ENCODE results near the gene CACNB1. TPM values are rescaled to one million over a fixed set of nuclear protein-coding genes. Genes with fewer than 3 reads are reported as not detected.

Gene CACNB1
- polyA plus RNA-seq, 1 experiment, result 3.2 TPM

DNA sequence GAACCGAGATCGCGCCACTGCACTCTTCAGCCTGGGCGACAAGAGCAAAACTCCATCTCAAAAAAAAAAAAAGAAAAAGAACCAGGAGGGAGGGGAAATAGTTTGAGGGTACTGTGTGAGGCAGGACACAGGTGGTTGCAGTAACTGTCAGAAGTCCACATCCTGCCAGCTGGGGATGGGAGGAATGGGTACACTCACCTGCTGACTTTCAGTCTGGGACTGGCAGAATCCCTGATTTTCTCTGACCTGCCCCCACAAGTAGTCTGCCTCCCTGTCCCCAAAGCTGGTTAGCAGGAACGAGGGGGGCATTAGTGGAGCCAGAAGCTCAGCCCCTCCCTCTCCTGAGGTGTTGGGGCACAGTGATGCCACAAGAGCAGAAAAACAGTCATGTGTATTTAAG, 24.4 kb downstream of the CACNB1 start:
- TF ChIP-seq, protein P1, sequence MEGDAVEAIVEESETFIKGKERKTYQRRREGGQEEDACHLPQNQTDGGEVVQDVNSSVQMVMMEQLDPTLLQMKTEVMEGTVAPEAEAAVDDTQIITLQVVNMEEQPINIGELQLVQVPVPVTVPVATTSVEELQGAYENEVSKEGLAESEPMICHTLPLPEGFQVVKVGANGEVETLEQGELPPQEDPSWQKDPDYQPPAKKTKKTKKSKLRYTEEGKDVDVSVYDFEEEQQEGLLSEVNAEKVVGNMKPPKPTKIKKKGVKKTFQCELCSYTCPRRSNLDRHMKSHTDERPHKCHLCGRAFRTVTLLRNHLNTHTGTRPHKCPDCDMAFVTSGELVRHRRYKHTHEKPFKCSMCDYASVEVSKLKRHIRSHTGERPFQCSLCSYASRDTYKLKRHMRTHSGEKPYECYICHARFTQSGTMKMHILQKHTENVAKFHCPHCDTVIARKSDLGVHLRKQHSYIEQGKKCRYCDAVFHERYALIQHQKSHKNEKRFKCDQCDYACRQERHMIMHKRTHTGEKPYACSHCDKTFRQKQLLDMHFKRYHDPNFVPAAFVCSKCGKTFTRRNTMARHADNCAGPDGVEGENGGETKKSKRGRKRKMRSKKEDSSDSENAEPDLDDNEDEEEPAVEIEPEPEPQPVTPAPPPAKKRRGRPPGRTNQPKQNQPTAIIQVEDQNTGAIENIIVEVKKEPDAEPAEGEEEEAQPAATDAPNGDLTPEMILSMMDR (IDR thresholded peaks at IDR 0.05; ENCODE audit: low read depth, low read length), result no peak
- CTCF ChIA-PET, result interaction anchor here (0.7 to 5.2 kb wide), 6 partner anchors 7 to 207 kb away, joined by 3 to 70 read pairs (median 22); partner anchors contain the start of gene ARL5C
- Histone ChIP-seq H3K27ac (ENCODE audit: low read depth, low read length) (no peak overlapping the region), H3K27me3 (ENCODE audit: control insufficient read depth, insufficient read depth, low read length) (no peaks in the 10 kb centered on the region), H3K4me3 (ENCODE audit: low read depth, low read length) (no peak overlapping the region), H3K9me3 (ENCODE audit: control insufficient read depth, insufficient read depth, low read length) (no peaks in the 10 kb centered on the region; the same call in 1 of the 2 replicates)
- POLR2A ChIA-PET, result interaction anchor here (0.7 kb wide), 1 partner anchor 137 kb away, joined by 4 read pairs; no protein-coding TSS in a partner anchor
- no peak for DNase-seq (ENCODE audit: low read depth, low spot score)

DNA sequence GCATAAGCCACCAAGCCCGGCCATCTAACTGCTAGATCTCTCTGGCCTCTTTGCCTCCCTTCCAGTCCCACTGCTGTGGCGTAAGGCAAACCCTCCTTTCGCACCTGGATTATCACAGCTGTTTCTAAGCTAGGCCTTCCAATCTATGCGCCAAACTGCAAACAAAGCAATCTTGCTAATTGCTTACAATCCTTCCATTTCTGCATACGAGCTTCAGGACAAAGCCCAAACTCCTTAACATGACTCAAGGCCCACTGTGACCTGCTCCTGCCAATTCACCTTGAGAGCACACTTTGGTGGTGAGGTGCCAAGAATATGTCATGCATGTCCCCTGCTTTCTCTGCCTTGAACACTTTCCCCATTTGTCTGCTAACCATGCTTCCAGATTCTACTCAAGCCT, 25.5 kb downstream of the CACNB1 start:
- H3K27me3 ChIP-seq (ENCODE audit: control insufficient read depth, insufficient read depth, low read length), result peaks cover 7% of the 10 kb centered on the region
- TF ChIP-seq, protein P1 (IDR thresholded peaks at IDR 0.05; ENCODE audit: low read depth, low read length), result no peak
- H3K9me3 ChIP-seq (ENCODE audit: control insufficient read depth, insufficient read depth, low read length), result no peaks in the 10 kb centered on the region; the same call in 1 of the 2 replicates
- no peak overlapping the region for H3K27ac ChIP-seq (ENCODE audit: low read depth, low read length)
- POLR2A ChIA-PET, result no interaction called here
- no peak overlapping the region for H3K4me3 ChIP-seq (ENCODE audit: low read depth, low read length)
- DNase-seq (ENCODE audit: low read depth, low spot score), result no peak
- CTCF ChIA-PET, result no interaction called here

DNA sequence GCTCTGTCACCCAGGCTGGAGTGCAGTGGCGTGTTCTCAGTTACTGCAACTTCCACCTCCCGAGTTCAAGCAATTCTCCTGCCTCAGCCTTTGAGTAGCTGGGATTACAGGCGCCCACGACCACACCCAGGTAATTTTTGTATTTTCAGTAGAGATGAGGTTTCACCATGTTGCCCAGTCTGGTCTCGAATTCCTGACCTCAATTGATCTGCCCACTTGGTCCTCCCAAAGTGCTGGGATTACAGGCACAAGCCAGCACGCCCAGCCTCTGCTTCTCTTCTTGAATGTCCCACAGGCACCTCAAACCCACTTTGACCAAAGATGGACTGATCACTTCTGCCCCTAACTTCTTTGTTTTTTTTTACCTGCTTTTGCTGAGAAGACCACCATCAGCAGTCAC, 26.9 kb downstream of the CACNB1 start:
- ChIA-PET CTCF (interaction anchor here (0.8 kb wide), 1 partner anchor 188 kb away, joined by 3 read pairs; no protein-coding TSS in a partner anchor), POLR2A (interaction anchor here (0.6 kb wide), 1 partner anchor 317 kb away, joined by 3 read pairs; the partner anchor contains the start of gene RPL23)
- DNase-seq (ENCODE audit: low read depth, low spot score), result no peak
- peaks cover 3% of the 10 kb centered on the region; the same call in 1 of the 2 replicates for H3K9me3 ChIP-seq (ENCODE audit: control insufficient read depth, insufficient read depth, low read length)
- no peak overlapping the region for H3K27ac ChIP-seq (ENCODE audit: low read depth, low read length)
- peaks cover 20% of the 10 kb centered on the region for H3K27me3 ChIP-seq (ENCODE audit: control insufficient read depth, insufficient read depth, low read length)
- TF ChIP-seq, protein P1 (IDR thresholded peaks at IDR 0.05; ENCODE audit: low read depth, low read length), result no peak
- H3K4me3 ChIP-seq (ENCODE audit: low read depth, low read length), result no peak overlapping the region

DNA sequence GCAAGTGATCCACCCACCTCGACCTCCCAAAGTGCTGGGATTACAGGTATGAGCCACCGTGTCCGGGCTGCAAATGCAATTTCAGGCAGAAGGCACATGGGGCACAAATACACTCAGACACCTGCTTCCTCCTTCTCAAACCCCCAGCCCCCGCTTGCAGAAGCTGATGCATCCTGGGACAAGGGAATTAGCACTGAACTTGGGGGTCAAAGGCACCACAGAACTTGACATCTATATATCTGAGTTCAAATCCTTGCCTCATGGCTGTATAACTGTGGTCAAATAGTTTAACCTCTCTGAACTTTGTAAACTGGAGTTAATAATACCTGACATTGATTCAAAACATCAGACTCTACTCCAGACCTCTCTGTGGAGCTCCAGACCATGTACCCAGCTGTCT, 27.4 kb downstream of the CACNB1 start:
- POLR2A ChIA-PET, result interaction anchor here (0.6 kb wide), 1 partner anchor 17 kb away, joined by 3 read pairs; no protein-coding TSS in a partner anchor
- Histone ChIP-seq H3K27ac (ENCODE audit: low read depth, low read length) (no peak overlapping the region), H3K27me3 (ENCODE audit: control insufficient read depth, insufficient read depth, low read length) (peaks cover 25% of the 10 kb centered on the region), H3K4me3 (ENCODE audit: low read depth, low read length) (no peak overlapping the region), H3K9me3 (ENCODE audit: control insufficient read depth, insufficient read depth, low read length) (peaks cover 4% of the 10 kb centered on the region; the same call in 1 of the 2 replicates)
- CTCF ChIA-PET, result interaction anchor here (0.8 kb wide), 1 partner anchor 187 kb away, joined by 3 read pairs; no protein-coding TSS in a partner anchor
- TF ChIP-seq, protein P1 (IDR thresholded peaks at IDR 0.05; ENCODE audit: low read depth, low read length), result no peak
- DNase-seq (ENCODE audit: low read depth, low spot score), result no peak

DNA sequence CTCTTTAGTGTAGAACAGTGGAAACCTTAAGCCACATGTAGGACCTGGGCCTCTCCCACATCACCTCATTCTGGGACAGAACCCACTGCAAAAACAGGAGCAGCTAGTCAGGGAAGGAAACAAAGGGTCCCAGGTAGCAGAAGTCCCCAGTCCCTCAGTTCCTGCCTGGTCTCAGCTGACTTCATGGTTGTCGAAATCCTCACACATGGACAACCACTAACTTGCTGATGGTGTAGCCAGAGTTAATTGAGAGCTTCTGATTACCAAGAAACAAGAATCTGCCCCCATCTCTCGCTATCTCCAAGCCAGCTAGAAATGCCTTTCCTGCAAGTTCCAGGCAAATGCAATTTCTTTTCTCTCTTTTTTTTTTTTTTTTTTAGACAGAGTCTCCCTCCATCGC, 28.0 kb downstream of the CACNB1 start:
- POLR2A ChIA-PET, result interaction anchor here (0.6 kb wide), 1 partner anchor 16 kb away, joined by 3 read pairs; no protein-coding TSS in a partner anchor

More for the DNA sequence above, 28.0 kb downstream of the CACNB1 start:
- Histone ChIP-seq H3K4me3 (ENCODE audit: low read depth, low read length) (no peak overlapping the region), H3K27ac (ENCODE audit: low read depth, low read length) (no peak overlapping the region), H3K9me3 (ENCODE audit: control insufficient read depth, insufficient read depth, low read length) (peaks cover 4% of the 10 kb centered on the region; the same call in 1 of the 2 replicates), H3K27me3 (ENCODE audit: control insufficient read depth, insufficient read depth, low read length) (peaks cover 30% of the 10 kb centered on the region)
- CTCF ChIA-PET, result no interaction called here
- TF ChIP-seq, protein P1 (IDR thresholded peaks at IDR 0.05; ENCODE audit: low read depth, low read length), result no peak
- no peak for DNase-seq (ENCODE audit: low read depth, low spot score)
